Progenitor cell of endocrine pancreas (in vitro differentiated cells): Measurements from ENCODE around the gene GPX7. TPM values are rescaled to one million over a fixed set of nuclear protein-coding genes. Genes with fewer than 3 reads are reported as not detected.

Experiments
- DNase-seq: peaks from one replicate; pipeline ENCODE4 v3.0.0; 2021; ENCODE audit warnings: low spot score; ENCODE audit not compliant: unreplicated experiment
- H3K27ac Mint-ChIP-seq: 2 replicates; pipeline ENCODE4 v1.8.0; 2021; ENCODE audit warnings: mild to moderate bottlenecking, moderate library complexity, mixed read lengths
- H3K27me3 Mint-ChIP-seq: 2 replicates; pipeline ENCODE4 v1.8.0; 2021; ENCODE audit warnings: mixed read lengths
- H3K36me3 Mint-ChIP-seq: 2 replicates; pipeline ENCODE4 v1.8.0; 2022; ENCODE audit warnings: mixed read lengths; ENCODE audit not compliant: insufficient read depth
- H3K4me1 Mint-ChIP-seq: 2 replicates; pipeline ENCODE4 v1.8.0; 2021; ENCODE audit warnings: low read depth, mixed read lengths
- H3K4me3 Mint-ChIP-seq: 2 replicates; pipeline ENCODE4 v1.8.0; 2021; ENCODE audit warnings: low read depth, mild to moderate bottlenecking, moderate library complexity, mixed read lengths
- H3K9me3 Mint-ChIP-seq: 2 replicates; pipeline ENCODE4 v1.8.0; 2021; ENCODE audit warnings: low read depth, mixed read lengths
- total RNA-seq: library from RNA; stranded (reverse); gene quantifications from 2 replicates; pipeline ENCODE4 v1.2.1, GENCODE V29; 2021
- TF ChIP-seq, protein P1 (sequence below): fragments of 200-600 bp; sonication (generic); IDR thresholded peaks from one replicate; pipeline ENCODE4 v1.5.0; 2021; ENCODE audit warnings: antibody characterized with exemption, mild to moderate bottlenecking; ENCODE audit not compliant: unreplicated experiment

The GPX7 gene
- total RNA-seq, 1 donor from 2014 or later: 26.7 TPM

DNA sequence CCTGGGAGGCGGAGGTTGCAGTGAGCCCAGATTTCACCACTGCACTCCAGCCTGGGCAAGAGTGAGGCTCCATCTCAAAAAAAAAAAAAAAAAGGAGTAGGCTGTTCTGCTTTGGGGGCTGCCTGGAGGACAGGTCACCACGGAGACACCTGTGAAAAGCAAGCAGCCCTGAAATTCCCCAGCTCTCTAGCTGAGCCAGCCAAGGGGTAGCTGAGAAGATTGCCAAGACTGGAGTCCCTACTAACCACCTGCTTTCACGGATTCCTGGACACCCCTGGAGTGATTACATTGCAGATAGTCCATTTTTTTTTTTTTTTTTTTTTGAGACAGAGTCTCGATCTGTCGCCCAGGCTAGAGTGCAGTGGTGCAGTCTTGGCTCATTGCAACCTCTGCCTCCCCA lies 12.5 kb downstream of the GPX7 start:
- H3K27ac Mint-ChIP-seq: no peak overlapping the region
- peaks cover 28% of the 10 kb centered on the region for H3K27me3 Mint-ChIP-seq
- no peak for DNase-seq
- H3K4me1 Mint-ChIP-seq: peaks cover 17% of the 10 kb centered on the region
- no peaks in the 10 kb centered on the region for H3K9me3 Mint-ChIP-seq
- TF ChIP-seq, protein P1, sequence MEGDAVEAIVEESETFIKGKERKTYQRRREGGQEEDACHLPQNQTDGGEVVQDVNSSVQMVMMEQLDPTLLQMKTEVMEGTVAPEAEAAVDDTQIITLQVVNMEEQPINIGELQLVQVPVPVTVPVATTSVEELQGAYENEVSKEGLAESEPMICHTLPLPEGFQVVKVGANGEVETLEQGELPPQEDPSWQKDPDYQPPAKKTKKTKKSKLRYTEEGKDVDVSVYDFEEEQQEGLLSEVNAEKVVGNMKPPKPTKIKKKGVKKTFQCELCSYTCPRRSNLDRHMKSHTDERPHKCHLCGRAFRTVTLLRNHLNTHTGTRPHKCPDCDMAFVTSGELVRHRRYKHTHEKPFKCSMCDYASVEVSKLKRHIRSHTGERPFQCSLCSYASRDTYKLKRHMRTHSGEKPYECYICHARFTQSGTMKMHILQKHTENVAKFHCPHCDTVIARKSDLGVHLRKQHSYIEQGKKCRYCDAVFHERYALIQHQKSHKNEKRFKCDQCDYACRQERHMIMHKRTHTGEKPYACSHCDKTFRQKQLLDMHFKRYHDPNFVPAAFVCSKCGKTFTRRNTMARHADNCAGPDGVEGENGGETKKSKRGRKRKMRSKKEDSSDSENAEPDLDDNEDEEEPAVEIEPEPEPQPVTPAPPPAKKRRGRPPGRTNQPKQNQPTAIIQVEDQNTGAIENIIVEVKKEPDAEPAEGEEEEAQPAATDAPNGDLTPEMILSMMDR: no peak
- no peak overlapping the region for H3K4me3 Mint-ChIP-seq
- no peaks in the 10 kb centered on the region for H3K36me3 Mint-ChIP-seq

- Mint-ChIP-seq H3K4me3 (no peak overlapping the region), H3K4me1 (peaks cover 17% of the 10 kb centered on the region), H3K9me3 (peaks cover 3% of the 10 kb centered on the region), H3K27ac (no peak overlapping the region), H3K36me3 (peaks cover 2% of the 10 kb centered on the region), H3K27me3 (peaks cover 28% of the 10 kb centered on the region)
- DNase-seq: no peak
- TF ChIP-seq, protein P1: no peak
Observed at GRCh38 chr1:52615489-52616042, 13.4 kb downstream of the GPX7 start.

GRCh38 chr1:52621950-52622349 lies 19.8 kb downstream of the GPX7 start:
- no peaks in the 10 kb centered on the region for H3K4me1 Mint-ChIP-seq
- H3K27ac Mint-ChIP-seq: no peak overlapping the region
- H3K4me3 Mint-ChIP-seq: no peak overlapping the region
- TF ChIP-seq, protein P1: no peak
- H3K36me3 Mint-ChIP-seq: peaks cover 8% of the 10 kb centered on the region
- peaks cover 12% of the 10 kb centered on the region for H3K27me3 Mint-ChIP-seq
- DNase-seq: no peak
- peaks cover 8% of the 10 kb centered on the region for H3K9me3 Mint-ChIP-seq

DNA sequence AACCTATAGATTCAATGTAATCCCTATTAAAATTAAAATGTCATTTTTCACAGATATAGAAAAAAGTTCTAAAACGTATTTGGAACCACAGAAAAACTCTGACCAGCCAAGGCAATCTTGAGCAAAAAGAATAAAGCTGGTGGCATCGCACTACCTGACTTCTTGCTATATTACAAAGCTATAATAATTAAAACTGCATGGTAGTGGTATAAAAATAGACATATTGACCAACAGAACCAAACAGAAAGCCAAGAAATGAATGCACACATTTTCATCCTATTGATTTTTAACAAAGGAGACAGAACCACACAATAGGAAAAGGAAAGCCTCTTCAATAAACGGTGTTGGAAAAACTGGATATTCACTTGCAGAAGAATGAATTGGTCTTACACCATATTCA lies 21.6 kb downstream of the GPX7 start:
- Mint-ChIP-seq H3K9me3 (peaks cover 8% of the 10 kb centered on the region), H3K36me3 (peaks cover 8% of the 10 kb centered on the region), H3K4me1 (no peaks in the 10 kb centered on the region), H3K27me3 (no peaks in the 10 kb centered on the region), H3K27ac (no peak overlapping the region), H3K4me3 (no peak overlapping the region)
- TF ChIP-seq, protein P1: no peak
- no peak for DNase-seq

- peaks cover 2% of the 10 kb centered on the region for H3K36me3 Mint-ChIP-seq
Observed at GRCh38 chr1:52627028-52627427, 24.9 kb downstream of the GPX7 start.

More at GRCh38 chr1:52627028-52627427, 24.9 kb downstream of the GPX7 start:
- H3K27ac Mint-ChIP-seq: no peak overlapping the region
- TF ChIP-seq, protein P1: no peak
- DNase-seq: no peak
- H3K4me1 Mint-ChIP-seq: peaks cover 5% of the 10 kb centered on the region
- peaks cover 10% of the 10 kb centered on the region for H3K27me3 Mint-ChIP-seq
- peaks cover 3% of the 10 kb centered on the region for H3K9me3 Mint-ChIP-seq
- no peak overlapping the region for H3K4me3 Mint-ChIP-seq
